GM10266 (cell line): Measurements from ENCODE around the gene SMIM35.

ENCODE experiments used
- DNase-seq: peaks from one replicate; pipeline ENCODE4 v3.0.0; 2012; ENCODE audit errors: extremely low spot score
- TF ChIP-seq, protein P1 (sequence below): IDR thresholded peaks from 2 replicates; pipeline ENCODE4 v1.5.1; 2012; ENCODE audit warnings: mild to moderate bottlenecking, low read depth; ENCODE audit not compliant: control insufficient read depth, insufficient read depth; ENCODE audit errors: missing control alignments

The SMIM35 gene

DNA sequence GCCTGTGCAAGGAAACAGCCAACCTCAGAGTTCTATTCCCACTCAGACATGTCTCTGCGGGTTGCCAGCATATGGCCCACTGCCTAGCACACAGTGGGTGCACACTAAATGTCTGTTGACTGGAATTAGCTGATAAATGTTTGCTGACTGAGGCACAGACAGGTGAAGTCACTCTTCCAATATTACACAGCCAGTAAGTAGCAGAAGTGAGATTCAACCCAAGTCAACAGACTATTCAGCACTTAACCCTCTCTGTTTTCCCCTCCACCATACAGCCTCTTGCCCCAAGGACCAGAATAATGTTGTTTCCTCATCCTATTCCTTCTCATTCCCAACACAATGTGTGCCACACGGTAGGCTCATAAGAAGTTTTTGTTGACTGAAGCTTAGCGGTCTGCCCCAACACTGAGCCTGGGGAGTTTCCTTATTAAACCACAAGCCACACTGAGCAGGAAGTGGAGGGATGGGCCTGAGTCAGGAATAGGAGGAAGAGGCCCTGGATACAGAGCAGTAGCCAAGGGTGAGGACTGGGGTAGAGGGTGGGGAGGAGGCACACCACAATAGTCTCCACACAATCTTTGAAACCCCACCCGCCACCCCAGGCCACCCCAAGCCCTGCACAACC, 116.3 kb downstream of the SMIM35 start:
- TF ChIP-seq, protein P1, sequence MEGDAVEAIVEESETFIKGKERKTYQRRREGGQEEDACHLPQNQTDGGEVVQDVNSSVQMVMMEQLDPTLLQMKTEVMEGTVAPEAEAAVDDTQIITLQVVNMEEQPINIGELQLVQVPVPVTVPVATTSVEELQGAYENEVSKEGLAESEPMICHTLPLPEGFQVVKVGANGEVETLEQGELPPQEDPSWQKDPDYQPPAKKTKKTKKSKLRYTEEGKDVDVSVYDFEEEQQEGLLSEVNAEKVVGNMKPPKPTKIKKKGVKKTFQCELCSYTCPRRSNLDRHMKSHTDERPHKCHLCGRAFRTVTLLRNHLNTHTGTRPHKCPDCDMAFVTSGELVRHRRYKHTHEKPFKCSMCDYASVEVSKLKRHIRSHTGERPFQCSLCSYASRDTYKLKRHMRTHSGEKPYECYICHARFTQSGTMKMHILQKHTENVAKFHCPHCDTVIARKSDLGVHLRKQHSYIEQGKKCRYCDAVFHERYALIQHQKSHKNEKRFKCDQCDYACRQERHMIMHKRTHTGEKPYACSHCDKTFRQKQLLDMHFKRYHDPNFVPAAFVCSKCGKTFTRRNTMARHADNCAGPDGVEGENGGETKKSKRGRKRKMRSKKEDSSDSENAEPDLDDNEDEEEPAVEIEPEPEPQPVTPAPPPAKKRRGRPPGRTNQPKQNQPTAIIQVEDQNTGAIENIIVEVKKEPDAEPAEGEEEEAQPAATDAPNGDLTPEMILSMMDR: no peak

DNA sequence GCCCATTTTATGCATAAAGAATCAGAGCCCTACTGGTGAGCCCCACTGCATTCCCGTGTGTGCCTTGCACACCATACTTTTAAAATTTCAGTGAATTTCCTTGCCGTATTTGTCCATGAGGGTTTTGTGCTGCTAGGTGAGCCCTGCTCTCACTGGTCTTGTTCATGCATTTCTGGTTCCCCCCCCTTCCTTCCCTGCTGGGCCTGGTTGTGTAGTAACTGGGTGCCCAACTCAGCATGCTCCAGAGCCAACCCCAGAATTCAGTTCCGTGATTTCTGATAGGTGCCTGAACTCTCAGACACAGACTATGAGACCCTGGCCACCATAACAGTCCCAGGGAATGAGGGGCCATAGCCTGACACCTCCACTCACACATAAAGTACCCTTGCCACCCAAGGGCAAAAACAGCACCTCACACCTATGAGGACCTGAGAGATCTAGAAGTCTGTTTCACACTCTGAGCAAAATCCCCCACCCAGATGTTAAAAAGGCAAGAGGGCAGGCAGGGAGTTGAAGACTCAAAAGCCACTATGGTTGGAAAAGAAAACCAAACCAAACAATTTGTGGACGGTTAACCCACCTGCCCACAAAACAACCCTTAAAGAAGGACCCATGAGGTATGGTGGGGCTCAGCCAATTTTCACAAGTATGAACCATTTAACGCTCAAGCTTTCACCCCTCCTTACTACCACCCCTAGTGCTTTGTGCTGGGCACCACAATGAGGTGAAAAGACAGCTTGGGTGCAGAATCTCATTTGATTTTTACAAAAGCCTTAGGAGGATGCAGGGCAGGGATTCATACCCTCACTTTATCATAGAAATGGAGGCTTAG, 117.4 kb downstream of the SMIM35 start:
- TF ChIP-seq, protein P1: no peak
- no peak for DNase-seq

More for the DNA sequence above, 116.3 kb downstream of the SMIM35 start:
- no peak for DNase-seq

DNA sequence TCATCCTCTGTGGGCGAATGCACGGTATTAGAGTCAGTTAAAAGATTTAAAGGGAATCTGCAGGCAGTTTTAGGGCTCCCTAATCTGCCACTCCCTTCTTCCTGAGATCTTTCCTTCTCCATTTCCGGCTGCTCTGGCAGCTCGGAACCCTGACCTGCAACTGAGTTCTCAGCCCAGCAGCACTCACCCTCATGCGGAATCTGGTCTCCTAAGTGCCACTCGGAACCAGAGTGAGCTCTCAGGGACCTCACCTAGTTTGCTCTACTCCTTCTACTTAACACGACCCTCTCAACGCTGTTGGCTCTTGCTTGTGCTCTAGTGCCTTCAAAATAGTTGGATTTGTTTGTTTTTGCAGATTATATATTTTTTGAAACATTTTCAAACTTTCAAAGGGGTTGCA, 119.9 kb downstream of the SMIM35 start:
- TF ChIP-seq, protein P1: no peak
- DNase-seq: no peak

DNA sequence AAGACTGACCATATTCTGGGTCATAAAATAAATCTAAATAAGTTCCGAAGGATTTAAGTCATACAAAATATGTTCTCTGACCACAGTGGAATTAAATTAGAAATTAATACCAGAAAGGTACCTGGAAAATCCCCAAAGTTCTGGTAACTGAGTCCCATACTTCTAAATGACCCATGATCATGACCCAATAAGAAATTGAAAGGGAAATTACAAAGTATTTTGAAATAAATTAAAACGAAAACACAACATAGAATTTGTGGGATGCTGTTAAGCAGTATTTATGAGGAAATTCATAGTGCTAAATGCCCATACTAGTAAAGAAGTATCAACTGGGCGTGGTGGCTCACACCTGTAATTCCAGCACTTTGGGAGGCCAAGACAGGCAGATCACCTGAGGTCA, 123.9 kb downstream of the SMIM35 start:
- DNase-seq: no peak
- TF ChIP-seq, protein P1: no peak

DNA sequence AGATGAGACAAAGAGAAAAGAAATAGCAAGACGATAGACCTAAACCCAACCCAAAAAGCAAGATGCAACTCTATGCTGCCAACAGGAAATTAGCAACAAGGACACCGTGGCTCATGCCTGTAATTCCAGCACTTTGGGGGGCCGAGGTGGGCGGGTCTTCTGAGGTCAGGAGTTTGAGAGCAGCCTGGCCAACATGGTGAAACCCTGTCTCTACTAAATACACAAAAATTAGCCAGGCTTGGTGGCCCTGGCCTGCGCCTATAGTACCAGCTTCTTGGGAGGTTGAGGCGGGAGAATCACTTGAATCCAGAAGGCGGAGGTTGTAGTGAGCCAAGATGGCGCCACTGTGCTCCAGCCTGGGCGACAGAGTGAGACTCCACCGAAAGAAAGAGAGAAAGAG, 124.9 kb downstream of the SMIM35 start:
- DNase-seq: no peak
- TF ChIP-seq, protein P1: no peak

DNA sequence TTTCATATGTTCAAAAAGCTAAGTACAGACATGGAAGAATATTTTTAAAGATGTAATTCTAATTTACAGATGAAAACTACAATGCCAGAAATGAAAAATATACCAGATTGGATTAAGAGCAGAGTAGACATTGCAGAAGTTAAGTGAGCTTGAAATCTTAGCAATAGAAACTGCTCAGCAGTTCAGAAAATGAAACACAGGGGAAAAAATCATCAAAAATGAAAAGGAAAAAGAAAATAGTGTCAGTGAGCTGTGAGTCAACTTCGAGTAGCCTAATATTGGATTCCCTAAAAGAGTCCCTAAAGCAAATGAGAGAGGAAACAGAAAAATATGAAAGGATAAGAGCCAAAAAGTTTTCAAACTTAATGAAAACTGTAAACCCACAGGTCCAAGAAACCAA, 126.4 kb downstream of the SMIM35 start:
- DNase-seq: no peak
- TF ChIP-seq, protein P1: no peak
